Measurements from ENCODE around the gene RPS3. TPM values are rescaled to one million over a fixed set of nuclear protein-coding genes. Genes with fewer than 3 reads are reported as not detected.
"Not testable (repeated sequence)": the region's sequence is repeated elsewhere in the genome, so short reads cannot be mapped to it uniquely, and the experiment has no call there.

Gene RPS3
- total RNA-seq, 4 donors from 2014 or later: 1,012 to 1,395 (median 1,115) TPM

- no peaks in the 10 kb centered on the region for H3K9me3 ChIP-seq
- peaks cover 0 to 66% (median 37%) of the 10 kb centered on the region in 4 donors for H3K4me1 ChIP-seq
- no peak for TF ChIP-seq POLR2A (IDR thresholded peaks at IDR 0.05)
- TF ChIP-seq CTCF (IDR thresholded peaks at IDR 0.05): no peak
- TF ChIP-seq EP300 (IDR thresholded peaks at IDR 0.05): no peak
- peak within 1 kb of the TSS; percentile 67 to 95 (median 92) for H3K27ac ChIP-seq
- WGBS, 2 donors: 0% methylated on average over 3 of the region's 38 CpGs
- no peaks in the 10 kb centered on the region for H3K27me3 ChIP-seq
- peak within 1 kb of the TSS; percentile 45 to 83 (median 68) for H3K4me3 ChIP-seq
- DNase-seq (ENCODE audit: low spot score in 2 of 2): peak in 1 of 2 donors; percentile 30
- no peaks in the 10 kb centered on the region for H3K36me3 ChIP-seq
Observed at GRCh38 chr11:75351541-75351790, 47.9 kb upstream of the RPS3 start, which contains the start of gene ARRB1. Gene ARRB1 (minus strand): TSS chr11:75351661. CDS start chr11:75351607, 54 bp downstream.

- Histone ChIP-seq H3K27me3 (no peaks in the 10 kb centered on the region), H3K27ac (peak overlapping the region; percentile 8 to 95 (median 92)), H3K4me3 (peak overlapping the region; percentile 45 to 83 (median 58)), H3K4me1 (peaks cover 0 to 61% (median 33%) of the 10 kb centered on the region in 4 donors), H3K36me3 (no peaks in the 10 kb centered on the region), H3K9me3 (no peaks in the 10 kb centered on the region)
- peak in 1 of 2 donors; percentile 47 for DNase-seq (ENCODE audit: low spot score in 2 of 2)
- WGBS, 2 donors: 2 to 3% methylated on average over 41 to 50 of the region's 64 CpGs
- TF ChIP-seq CTCF (IDR thresholded peaks at IDR 0.05): no peak
- TF ChIP-seq POLR2A (IDR thresholded peaks at IDR 0.05): peak in 1 of 2 donors; percentile 16
Observed at GRCh38 chr11:75351791-75352587, 47.3 kb upstream of the RPS3 start.

GRCh38 chr11:75352588-75353206 lies 46.6 kb upstream of the RPS3 start:
- TF ChIP-seq CTCF (IDR thresholded peaks at IDR 0.05) (no peak), POLR2A (IDR thresholded peaks at IDR 0.05) (no peak), EP300 (IDR thresholded peaks at IDR 0.05) (no peak)
- peak overlapping the region in 3 of 4 donors; percentile 91 to 95 (median 92) for H3K27ac ChIP-seq
- H3K36me3 ChIP-seq: no peaks in the 10 kb centered on the region
- peaks cover 0 to 54% (median 26%) of the 10 kb centered on the region in 4 donors for H3K4me1 ChIP-seq
- H3K27me3 ChIP-seq: no peaks in the 10 kb centered on the region
- H3K9me3 ChIP-seq: no peaks in the 10 kb centered on the region
- no peak for DNase-seq (ENCODE audit: low spot score in 2 of 2)
- peak overlapping the region; percentile 45 to 83 (median 58) for H3K4me3 ChIP-seq
- 21 to 43% methylated on average over 4 to 5 of the region's 5 CpGs for WGBS, 2 donors

- Histone ChIP-seq H3K4me3 (no peak overlapping the region), H3K36me3 (no peaks in the 10 kb centered on the region), H3K27ac (no peak overlapping the region), H3K9me3 (no peaks in the 10 kb centered on the region), H3K27me3 (no peaks in the 10 kb centered on the region), H3K4me1 (peaks cover 0 to 30% (median 3%) of the 10 kb centered on the region in 4 donors)
- 91 to 97% methylated on average over 6 to 10 of the region's 10 CpGs for WGBS, 2 donors
- DNase-seq (ENCODE audit: low spot score in 2 of 2): no peak
- TF ChIP-seq POLR2A (IDR thresholded peaks at IDR 0.05): no peak
- no peak for TF ChIP-seq EP300 (IDR thresholded peaks at IDR 0.05)
- TF ChIP-seq CTCF (IDR thresholded peaks at IDR 0.05): no peak
Observed at GRCh38 chr11:75355051-75355450, 44.3 kb upstream of the RPS3 start.

- Histone ChIP-seq H3K4me3 (no peak overlapping the region), H3K36me3 (no peaks in the 10 kb centered on the region), H3K27ac (no peak overlapping the region), H3K9me3 (no peaks in the 10 kb centered on the region), H3K4me1 (peaks cover 0 to 16% (median 0%) of the 10 kb centered on the region in 4 donors), H3K27me3 (no peaks in the 10 kb centered on the region)
- TF ChIP-seq POLR2A (IDR thresholded peaks at IDR 0.05): no peak
- no peak for TF ChIP-seq CTCF (IDR thresholded peaks at IDR 0.05)
- TF ChIP-seq EP300 (IDR thresholded peaks at IDR 0.05): no peak
- DNase-seq (ENCODE audit: low spot score in 2 of 2): no peak
- 63 to 73% methylated on average over 2 of the region's 2 CpGs for WGBS, 2 donors
Observed at GRCh38 chr11:75356613-75357012, 42.7 kb upstream of the RPS3 start.

GRCh38 chr11:75362285-75362684 lies 37.0 kb upstream of the RPS3 start:
- not testable (repeated sequence) for H3K27me3 ChIP-seq; H3K9me3 ChIP-seq; H3K27ac ChIP-seq; DNase-seq (ENCODE audit: low spot score in 2 of 2); H3K4me3 ChIP-seq; H3K4me1 ChIP-seq; H3K36me3 ChIP-seq
- WGBS, 2 donors: 75 to 79% methylated on average over 4 of the region's 4 CpGs
